Measurements from ENCODE around the gene RNF41. TPM values are rescaled to one million over a fixed set of nuclear protein-coding genes. Genes with fewer than 3 reads are reported as not detected.

The RNF41 gene
- total RNA-seq, 1 donor from 2014 or later: 41.1 TPM

GRCh38 chr12:56236091-56236490, 14.4 kb upstream of the RNF41 start:
- no peak overlapping the region for H3K27ac Mint-ChIP-seq
- no peak for DNase-seq
- no peaks in the 10 kb centered on the region for H3K9me3 Mint-ChIP-seq
- peaks cover 5% of the 10 kb centered on the region for H3K36me3 Mint-ChIP-seq (ENCODE audit: low read depth)
- no peak overlapping the region for H3K4me3 Mint-ChIP-seq
- intact Hi-C loops (cut with micrococcal nuclease): no loop called here
- no peaks in the 10 kb centered on the region for H3K4me1 Mint-ChIP-seq
- no peaks in the 10 kb centered on the region for H3K27me3 Mint-ChIP-seq

- Mint-ChIP-seq H3K4me1 (no peaks in the 10 kb centered on the region), H3K9me3 (no peaks in the 10 kb centered on the region), H3K27ac (no peak overlapping the region), H3K36me3 (ENCODE audit: low read depth) (peaks cover 6% of the 10 kb centered on the region), H3K4me3 (no peak overlapping the region), H3K27me3 (no peaks in the 10 kb centered on the region)
- intact Hi-C loops (cut with micrococcal nuclease): no loop called here
- DNase-seq: no peak
Measured at GRCh38 chr12:56234746-56235436, 13.2 kb upstream of the RNF41 start.

GRCh38 chr12:56231184-56231582, 9.5 kb upstream of the RNF41 start:
- intact Hi-C loops (cut with micrococcal nuclease): no loop called here
- H3K36me3 Mint-ChIP-seq (ENCODE audit: low read depth): peaks cover 13% of the 10 kb centered on the region
- DNase-seq: no peak
- no peaks in the 10 kb centered on the region for H3K9me3 Mint-ChIP-seq
- no peak overlapping the region for H3K4me3 Mint-ChIP-seq
- H3K27me3 Mint-ChIP-seq: no peaks in the 10 kb centered on the region
- H3K4me1 Mint-ChIP-seq: peaks cover 2% of the 10 kb centered on the region
- no peak overlapping the region for H3K27ac Mint-ChIP-seq

GRCh38 chr12:56230432-56231183, 8.9 kb upstream of the RNF41 start:
- intact Hi-C loops (cut with micrococcal nuclease): no loop called here
- Mint-ChIP-seq H3K27me3 (no peaks in the 10 kb centered on the region), H3K4me3 (no peak overlapping the region), H3K4me1 (peaks cover 4% of the 10 kb centered on the region), H3K27ac (no peak overlapping the region), H3K9me3 (no peaks in the 10 kb centered on the region), H3K36me3 (ENCODE audit: low read depth) (peaks cover 16% of the 10 kb centered on the region)
- DNase-seq: no peak

GRCh38 chr12:56229916-56230431, 8.3 kb upstream of the RNF41 start, which contains the start of gene SLC39A5:
TSS of gene SLC39A5 (plus strand) at chr12:56230051. CDS start at chr12:56231275, 1,224 bp downstream.
- H3K4me3 Mint-ChIP-seq: no peak within 1 kb of the TSS
- H3K27ac Mint-ChIP-seq: no peak within 1 kb of the TSS
- no peaks in the 10 kb centered on the region for H3K27me3 Mint-ChIP-seq
- no peak for DNase-seq
- intact Hi-C loops (cut with micrococcal nuclease): no loop called here
- H3K9me3 Mint-ChIP-seq: no peaks in the 10 kb centered on the region
- peaks cover 22% of the 10 kb centered on the region for H3K36me3 Mint-ChIP-seq (ENCODE audit: low read depth)
- H3K4me1 Mint-ChIP-seq: peaks cover 11% of the 10 kb centered on the region

DNA sequence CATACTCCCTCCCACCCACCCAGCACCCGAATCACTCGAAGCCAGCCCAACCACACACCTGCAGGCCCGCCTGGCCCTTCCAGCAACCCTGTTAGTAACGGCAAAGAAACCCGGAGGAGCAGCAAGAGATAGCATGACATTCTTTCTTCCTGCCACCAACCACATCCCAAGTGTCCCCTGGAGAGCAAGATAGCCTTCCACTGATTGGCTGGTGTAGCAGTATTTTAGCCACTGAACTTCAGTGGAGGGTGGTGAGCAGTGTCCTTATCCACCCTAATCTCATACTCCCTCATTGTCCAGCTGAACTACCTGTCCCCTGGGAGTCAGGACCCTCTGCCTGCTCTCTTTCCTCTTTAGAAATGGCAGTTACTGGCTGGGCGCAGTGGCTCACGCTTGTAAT, 7.4 kb upstream of the RNF41 start:
- H3K9me3 Mint-ChIP-seq: no peaks in the 10 kb centered on the region
- H3K27ac Mint-ChIP-seq: no peak overlapping the region
- no peak overlapping the region for H3K4me3 Mint-ChIP-seq
- H3K36me3 Mint-ChIP-seq (ENCODE audit: low read depth): peaks cover 22% of the 10 kb centered on the region
- no peaks in the 10 kb centered on the region for H3K27me3 Mint-ChIP-seq
- DNase-seq: no peak
- peaks cover 15% of the 10 kb centered on the region for H3K4me1 Mint-ChIP-seq
- intact Hi-C loops (cut with micrococcal nuclease): no loop called here

GRCh38 chr12:56224954-56225353, 3.2 kb upstream of the RNF41 start:
- intact Hi-C loops (cut with micrococcal nuclease): loop anchor here (1.0 to 5.0 kb wide), 4 partner anchors 32 to 408 kb away; partner anchors contain the start of genes ANKRD52, ORMDL2 and SARNP
- Mint-ChIP-seq H3K9me3 (no peaks in the 10 kb centered on the region), H3K4me1 (peaks cover 37% of the 10 kb centered on the region), H3K27me3 (no peaks in the 10 kb centered on the region), H3K27ac (peak overlapping the region; percentile 85), H3K36me3 (ENCODE audit: low read depth) (peaks cover 22% of the 10 kb centered on the region), H3K4me3 (peak overlapping the region; percentile 100)
- no peak for DNase-seq

DNA sequence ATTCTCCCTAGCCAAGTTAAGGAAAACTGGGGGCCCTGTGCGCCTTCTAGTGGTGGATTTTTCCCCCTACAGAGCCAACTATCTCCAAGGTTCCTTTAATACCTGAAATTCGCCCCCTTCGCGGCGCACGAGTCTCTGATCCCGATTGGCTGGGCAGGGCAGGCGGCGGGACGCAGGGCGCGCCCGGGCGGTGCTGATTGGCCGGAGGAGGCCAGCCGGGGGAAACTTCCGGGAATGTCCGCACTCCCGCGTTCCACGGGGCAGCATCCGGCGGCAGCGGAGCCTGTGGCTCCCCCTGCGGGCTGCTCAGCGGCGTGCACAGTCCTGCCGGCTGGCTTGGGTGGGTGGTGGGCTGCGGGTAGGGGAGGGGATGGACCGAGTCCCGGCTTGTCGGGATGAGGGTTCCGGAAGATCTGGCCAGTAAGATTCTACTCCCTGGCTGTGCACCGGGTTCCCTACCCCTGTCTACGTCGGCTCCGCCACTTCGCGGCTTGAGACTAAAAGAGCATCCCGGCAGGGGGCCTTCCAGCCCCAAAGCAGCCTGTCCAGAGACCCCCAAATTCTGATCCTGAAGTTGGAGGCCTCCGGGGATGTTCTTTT, 2.5 kb upstream of the RNF41 start, which contains the start of gene NABP2:
Gene NABP2 (plus strand): TSS at position 241 of the 600 bp plus-strand sequence. CDS start 515 bp downstream, outside the sequence.
- Mint-ChIP-seq H3K9me3 (no peaks in the 10 kb centered on the region), H3K4me3 (peak within 1 kb of the TSS; percentile 100), H3K36me3 (ENCODE audit: low read depth) (peaks cover 21% of the 10 kb centered on the region), H3K27me3 (no peaks in the 10 kb centered on the region), H3K27ac (peak within 1 kb of the TSS; percentile 85), H3K4me1 (peaks cover 39% of the 10 kb centered on the region)
- intact Hi-C loops (cut with micrococcal nuclease): loop anchor here (1.0 to 5.0 kb wide), 4 partner anchors 31 to 407 kb away; partner anchors contain the start of genes ANKRD52, ORMDL2 and SARNP
- peak; percentile 99 for DNase-seq

- intact Hi-C loops (cut with micrococcal nuclease): loop anchor here (1.0 to 5.0 kb wide), 5 partner anchors 30 to 406 kb away; partner anchors contain the start of genes ANKRD52, MYL6B, ORMDL2 and SARNP
- no peaks in the 10 kb centered on the region for H3K9me3 Mint-ChIP-seq
- peak overlapping the region; percentile 85 for H3K27ac Mint-ChIP-seq
- peak; percentile 60 for DNase-seq
- H3K4me3 Mint-ChIP-seq: peak overlapping the region; percentile 100
- peaks cover 19% of the 10 kb centered on the region for H3K36me3 Mint-ChIP-seq (ENCODE audit: low read depth)
- no peaks in the 10 kb centered on the region for H3K27me3 Mint-ChIP-seq
- H3K4me1 Mint-ChIP-seq: peaks cover 39% of the 10 kb centered on the region
Measured at GRCh38 chr12:56223571-56224101, 1.9 kb upstream of the RNF41 start.

- intact Hi-C loops (cut with micrococcal nuclease): loop anchor here (1.0 to 5.0 kb wide), 4 partner anchors 70 to 405 kb away; partner anchors contain the start of genes CS, MYL6B, ORMDL2 and SARNP
- no peaks in the 10 kb centered on the region for H3K27me3 Mint-ChIP-seq
- peak overlapping the region; percentile 100 for H3K4me3 Mint-ChIP-seq
- H3K4me1 Mint-ChIP-seq: peaks cover 39% of the 10 kb centered on the region
- H3K9me3 Mint-ChIP-seq: no peaks in the 10 kb centered on the region
- H3K36me3 Mint-ChIP-seq (ENCODE audit: low read depth): peaks cover 19% of the 10 kb centered on the region
- H3K27ac Mint-ChIP-seq: peak overlapping the region; percentile 95
- DNase-seq: no peak
Measured at GRCh38 chr12:56222531-56222895, 791 bp upstream of the RNF41 start.

DNA sequence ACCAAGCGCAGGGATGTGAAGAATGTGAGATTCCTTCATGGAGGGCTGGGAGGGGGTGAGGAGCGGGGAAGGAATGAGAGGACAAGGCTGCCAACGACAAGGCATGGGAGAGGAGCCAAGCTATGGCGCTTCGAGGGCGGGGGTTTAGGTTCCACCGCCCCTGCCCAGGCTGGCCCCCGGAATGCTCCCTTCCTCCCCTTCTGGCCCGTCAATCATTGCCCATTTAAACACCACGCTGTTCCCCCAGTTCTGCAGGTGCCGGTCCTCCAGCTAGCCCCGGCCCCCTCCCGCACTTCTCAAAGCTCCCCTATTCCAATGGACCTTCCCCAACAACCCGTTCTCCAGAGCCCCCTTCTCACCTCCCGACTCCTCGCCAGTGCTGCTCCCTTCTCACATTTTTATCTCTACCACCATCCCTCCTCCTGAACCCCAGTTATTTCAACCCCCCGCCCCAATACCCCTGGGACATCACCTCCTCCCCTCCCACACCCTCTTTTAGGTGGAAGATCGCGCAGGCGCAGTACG, 428 bp downstream of the RNF41 start:
- no peaks in the 10 kb centered on the region for H3K9me3 Mint-ChIP-seq
- H3K27ac Mint-ChIP-seq: peak overlapping the region; percentile 95
- peaks cover 41% of the 10 kb centered on the region for H3K4me1 Mint-ChIP-seq
- DNase-seq: no peak
- H3K36me3 Mint-ChIP-seq (ENCODE audit: low read depth): peaks cover 19% of the 10 kb centered on the region
- H3K4me3 Mint-ChIP-seq: peak overlapping the region; percentile 100
- intact Hi-C loops (cut with micrococcal nuclease): loop anchor here (5.0 kb wide), 1 partner anchor 404 kb away; the partner anchor contains the start of genes ORMDL2 and SARNP
- no peaks in the 10 kb centered on the region for H3K27me3 Mint-ChIP-seq

- Mint-ChIP-seq H3K36me3 (ENCODE audit: low read depth) (peaks cover 14% of the 10 kb centered on the region), H3K4me1 (peaks cover 37% of the 10 kb centered on the region), H3K4me3 (peak overlapping the region; percentile 100), H3K27me3 (no peaks in the 10 kb centered on the region), H3K27ac (peak overlapping the region; percentile 95), H3K9me3 (no peaks in the 10 kb centered on the region)
- DNase-seq: peak; percentile 66
- intact Hi-C loops (cut with micrococcal nuclease): loop anchor here (5.0 kb wide), 1 partner anchor 403 kb away; the partner anchor contains the start of genes ORMDL2 and SARNP
Measured at GRCh38 chr12:56220611-56221231, 1.0 kb downstream of the RNF41 start.

Data from activated CD4-positive, alpha-beta T cell treated with anti-CD3 and anti-CD28 coated beads, Interleukin-2, amount 10 ng/mL, durations not matched to agents 24 days and 14 days (primary cell).